Activated T-cell treated with anti-CD3 and anti-CD28 coated beads for 24 hours (primary cell): Measurements from ENCODE around the gene SORCS2.

Experiments used
- DNase-seq: peaks from one replicate; pipeline ENCODE4 v3.0.0-alpha.2; 2020; ENCODE audit warnings: low read depth

Gene SORCS2

DNA sequence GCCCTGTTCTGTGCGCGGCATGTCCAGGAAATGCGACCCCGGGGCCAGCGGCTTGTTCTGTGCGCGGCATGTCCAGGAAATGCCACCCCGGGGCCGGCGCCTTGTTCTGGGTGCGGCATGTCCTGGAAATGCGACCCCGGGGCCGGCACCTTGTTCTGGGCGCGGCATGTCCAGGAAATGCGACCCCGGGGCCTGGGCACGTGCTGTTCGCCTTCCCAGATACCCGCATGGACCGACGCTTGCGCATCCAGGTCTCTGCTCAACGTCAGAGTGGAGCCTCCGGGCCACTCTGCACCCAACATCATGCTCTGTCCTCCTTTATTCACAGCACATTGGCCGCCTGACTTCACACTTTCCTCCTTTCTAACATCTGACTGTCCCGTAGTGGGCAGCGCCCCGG, 318.2 kb downstream of the SORCS2 start:
- DNase-seq: no peak

DNA sequence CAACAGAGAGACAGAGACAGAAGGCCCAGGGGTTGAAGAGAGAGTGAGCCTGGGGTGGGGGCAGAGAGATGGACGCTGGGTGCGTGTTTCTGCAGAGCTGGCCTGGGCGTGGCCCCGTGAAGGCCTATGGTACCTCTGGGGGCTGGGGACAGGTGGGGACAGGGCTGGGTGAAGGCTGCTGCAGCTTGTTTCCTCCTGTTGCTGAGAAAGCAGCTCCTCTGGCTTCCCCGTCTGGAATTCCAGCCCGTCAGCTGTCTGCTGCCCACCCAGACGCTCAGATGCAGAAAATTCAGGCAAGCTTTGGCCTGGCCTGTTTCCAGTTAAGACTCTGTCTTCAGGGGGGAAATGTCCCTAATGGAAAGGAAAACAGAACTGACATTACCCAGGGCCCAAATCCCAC, 319.2 kb downstream of the SORCS2 start:
- DNase-seq: no peak

DNA sequence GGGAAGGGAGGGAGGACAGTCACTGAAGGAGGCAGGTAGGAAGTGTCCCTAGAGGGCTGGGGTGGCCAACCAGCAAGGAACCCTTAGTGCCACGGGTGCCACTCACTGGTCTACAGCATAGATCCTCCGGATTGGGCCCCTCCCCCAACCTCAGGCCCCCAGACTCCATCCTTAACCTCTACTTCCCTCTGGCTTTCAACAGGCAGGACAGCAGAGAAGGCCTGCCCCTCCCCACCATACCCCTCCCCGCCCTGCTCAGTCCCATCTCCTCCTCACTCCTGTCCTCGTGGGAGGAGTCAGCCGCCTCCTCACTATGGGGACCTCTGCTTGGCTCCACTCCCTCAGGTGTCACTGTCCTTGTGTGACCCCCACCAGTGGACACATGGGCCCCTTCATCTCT, 320.1 kb downstream of the SORCS2 start:
- DNase-seq: no peak

DNA sequence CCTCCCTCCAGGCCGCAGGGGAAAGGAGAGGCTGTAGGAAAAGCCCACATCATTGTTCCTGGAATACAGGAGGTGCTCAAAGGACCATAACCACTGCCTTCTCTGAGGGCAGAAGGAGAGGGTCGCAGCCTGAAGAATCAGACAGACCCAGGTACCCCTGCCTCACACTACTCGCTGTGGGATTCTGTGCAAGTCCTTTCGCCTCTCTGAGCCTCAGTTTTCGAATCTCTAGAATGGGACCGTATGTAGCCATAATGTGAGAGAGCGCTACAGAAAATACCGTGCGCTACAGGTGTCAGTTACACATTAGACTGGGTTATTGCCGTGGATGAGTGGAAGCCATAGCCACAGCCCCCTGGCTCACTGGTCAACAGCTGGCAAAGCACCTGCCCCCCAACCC, 320.6 kb downstream of the SORCS2 start:
- DNase-seq: no peak

DNA sequence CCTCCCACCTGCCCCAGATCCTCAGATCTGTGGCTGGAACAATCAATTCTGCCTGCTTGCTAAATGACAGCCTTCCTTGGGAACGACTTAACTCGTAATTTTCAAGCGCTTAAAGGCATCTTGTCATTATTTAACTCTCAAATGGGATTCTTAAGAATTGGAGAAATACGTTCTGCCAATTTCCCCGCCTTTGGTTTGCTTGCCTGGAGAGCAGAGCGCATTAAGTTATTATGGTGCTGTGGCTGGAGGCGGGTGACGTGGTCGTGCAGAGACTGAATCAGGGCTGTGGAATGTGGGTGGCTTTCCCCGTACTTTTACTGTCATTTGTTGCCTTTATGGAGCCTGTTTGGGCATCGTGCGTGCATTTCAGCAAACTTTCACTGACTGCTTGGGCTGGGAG, 321.3 kb downstream of the SORCS2 start:
- no peak for DNase-seq

DNA sequence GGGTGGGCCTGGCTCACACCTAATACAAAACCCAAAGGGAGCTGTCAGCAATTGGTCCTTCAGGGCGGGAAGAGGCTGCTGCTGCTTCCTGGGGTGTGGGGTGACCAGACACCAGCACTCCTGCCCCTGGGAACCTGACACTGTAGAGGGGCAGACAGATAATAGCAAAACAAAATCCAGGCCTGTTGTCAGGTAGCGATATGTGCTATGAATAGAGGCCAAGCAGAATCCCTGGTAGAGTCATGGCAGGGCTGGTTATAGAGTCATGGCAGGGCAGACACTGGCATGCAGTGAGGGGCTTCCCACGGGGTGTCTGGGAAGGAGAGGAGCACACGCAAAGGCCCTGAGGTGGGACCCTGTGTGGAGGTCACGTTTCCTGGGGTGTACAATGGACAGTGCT, 321.9 kb downstream of the SORCS2 start:
- DNase-seq: no peak

DNA sequence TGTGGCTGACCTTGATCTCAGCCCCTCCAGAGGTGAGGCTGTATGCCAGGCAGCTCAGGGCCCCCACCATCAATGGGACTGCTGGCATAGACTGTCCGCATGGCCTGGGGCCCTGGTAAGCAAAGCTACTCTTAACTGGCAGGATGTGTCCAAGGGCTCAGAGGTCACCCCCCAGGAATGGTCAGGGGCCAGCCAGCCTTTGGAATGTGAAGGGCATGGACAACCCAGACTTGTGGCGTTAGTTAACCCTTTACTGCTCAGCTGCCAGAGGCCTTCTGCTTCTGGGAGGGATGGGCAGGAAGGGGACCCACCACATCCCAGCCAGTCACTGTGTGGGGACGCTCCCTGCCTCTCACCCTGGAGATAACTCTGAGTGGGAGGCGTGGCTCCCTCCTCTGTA, 322.5 kb downstream of the SORCS2 start:
- no peak for DNase-seq

DNA sequence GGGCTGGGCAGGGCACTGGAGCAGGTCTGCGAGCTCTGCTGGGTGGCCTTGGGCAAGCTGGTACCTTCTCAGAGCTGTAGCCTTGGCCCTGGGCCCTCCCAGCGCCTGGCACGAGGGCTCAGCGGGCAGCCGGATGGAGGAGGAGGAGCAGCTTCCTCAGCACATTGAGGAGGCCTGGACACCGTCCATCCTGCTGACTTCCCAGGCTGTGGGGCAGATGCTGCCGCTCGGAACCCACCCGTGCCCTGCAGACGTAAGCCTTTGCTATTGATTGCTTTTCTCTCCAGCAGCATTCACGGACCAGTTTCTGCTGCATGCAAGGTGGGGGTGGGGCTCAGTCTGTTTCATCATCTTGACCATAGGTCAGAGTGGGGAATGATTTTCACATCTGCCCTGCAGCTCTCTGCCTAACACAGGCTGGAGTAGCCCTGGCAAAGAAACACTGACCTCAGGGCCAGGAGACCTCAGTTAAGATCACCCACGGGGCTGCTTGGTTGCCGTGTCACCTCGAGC, 323.1 kb downstream of the SORCS2 start:
- no peak for DNase-seq

DNA sequence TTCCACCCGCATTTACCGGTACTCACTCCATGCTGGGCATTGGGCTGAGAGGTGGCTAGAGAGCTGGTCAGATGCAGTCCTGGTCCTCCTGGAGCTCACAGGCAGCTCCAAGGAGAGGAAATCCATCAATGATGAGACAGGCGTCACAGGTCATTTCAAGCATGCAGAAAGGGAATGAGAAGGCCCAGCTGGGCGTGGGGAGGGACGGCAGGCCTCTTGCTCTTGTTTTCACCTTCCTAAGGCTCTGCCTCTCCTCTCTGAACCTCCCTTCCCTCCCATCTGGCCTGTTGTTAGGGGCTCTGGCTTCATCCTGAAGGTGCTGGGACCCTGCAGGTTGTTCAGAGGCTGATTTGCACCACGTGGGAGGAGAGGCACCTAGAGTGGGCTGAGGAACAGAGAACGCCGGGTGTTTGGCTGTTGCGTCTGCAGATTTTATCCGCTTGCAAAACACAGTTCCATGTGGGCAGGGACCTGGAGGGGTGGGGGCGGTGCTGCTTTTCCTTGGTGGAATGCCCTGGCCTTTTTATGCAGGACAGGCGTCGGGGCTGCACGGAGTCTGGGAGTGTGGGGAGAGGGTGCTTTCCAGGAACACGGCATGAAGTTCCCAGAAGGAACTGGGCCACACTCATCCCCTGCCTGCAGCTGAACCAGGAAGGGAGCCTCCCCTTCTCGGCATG, 323.9 kb downstream of the SORCS2 start:
- DNase-seq: no peak

DNA sequence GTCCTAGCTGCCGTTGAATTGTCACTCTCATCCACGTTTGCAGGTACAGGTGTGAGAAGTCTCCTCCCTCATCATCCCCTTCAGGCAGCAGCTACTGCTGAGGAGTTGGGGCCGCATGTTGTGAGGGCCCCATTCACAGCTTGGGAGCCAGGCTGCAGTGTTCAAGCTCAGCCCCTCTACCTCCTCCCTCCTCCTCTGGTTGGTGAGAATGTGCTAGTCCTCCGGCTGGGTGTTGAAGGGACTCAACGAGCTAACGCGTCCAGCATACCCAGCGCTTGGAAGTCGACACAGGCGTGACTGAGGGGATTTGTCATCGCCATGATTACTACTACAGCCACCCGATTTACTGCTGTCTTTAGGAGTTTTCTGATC, 324.4 kb downstream of the SORCS2 start:
- DNase-seq: no peak

DNA sequence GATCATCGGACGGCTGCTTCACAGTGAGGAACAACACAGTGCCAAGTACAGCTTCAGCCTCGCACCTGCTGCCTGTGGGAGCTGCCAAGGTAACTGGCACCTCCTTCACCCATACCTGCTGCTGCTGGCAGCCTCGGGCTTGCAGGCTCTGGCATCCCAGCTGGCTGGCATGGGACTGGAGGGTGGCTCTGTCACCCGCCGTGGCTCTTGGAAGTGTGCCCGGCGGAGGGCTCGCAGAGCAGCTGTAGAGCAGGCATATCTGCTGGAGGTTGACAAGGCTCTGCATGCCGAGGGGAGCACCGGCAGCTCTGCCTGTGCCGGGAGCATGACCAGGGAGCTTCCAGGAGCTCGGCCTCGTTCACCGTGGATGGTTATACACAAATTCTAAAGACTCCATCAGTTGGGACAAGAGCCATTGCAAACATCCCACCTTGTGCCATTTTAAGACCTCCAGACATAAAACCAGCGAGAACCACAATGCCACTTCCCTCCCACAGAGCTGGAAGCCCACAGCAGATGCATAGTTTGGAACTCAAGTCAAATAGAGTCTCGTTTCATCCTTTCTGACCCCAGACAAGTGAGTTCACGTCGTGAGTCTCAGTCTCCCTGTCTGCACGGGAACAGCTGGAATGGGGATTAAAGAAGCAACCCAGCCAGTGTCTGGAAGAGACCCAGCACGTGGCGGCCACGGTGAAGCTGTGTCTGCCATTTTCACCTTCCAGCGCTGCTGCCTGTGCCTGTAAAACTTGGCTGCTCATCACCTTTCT, 326.7 kb downstream of the SORCS2 start:
- no peak for DNase-seq

DNA sequence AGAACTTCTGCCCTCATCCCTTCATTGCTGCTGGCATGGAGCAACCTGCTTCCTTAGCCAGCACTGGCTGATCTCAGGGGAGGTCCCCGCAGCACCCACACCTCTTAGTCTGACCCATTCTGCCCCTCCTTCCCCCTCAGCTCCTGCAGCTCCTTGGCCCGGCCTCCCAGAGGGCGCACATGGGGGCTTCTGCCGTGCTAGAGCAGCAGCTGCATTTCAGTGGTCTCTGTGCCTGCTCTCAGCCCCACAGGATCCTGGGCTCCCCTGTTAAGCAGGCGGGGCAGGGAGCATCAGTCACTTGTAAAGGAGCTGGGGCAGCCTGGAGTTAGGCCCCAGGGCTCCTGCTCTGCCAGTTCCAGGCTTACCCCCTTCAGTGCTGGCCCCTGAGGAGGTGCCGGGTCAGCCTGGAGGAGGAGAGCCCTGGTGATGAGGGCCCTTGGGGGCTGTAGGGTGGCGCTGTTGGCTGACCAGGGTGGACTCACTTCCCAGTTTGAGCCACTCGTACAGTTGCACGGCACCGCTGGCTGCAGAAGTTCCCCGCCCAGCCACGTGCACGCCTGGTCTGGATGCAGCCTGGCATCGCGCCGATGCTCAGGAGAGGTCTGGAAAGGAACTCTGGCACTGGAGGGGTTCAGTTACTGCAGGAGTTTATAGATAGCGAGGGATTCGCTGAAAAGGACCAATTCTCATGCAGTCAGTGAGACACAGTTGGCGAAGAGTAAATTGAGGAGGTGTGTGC, 327.5 kb downstream of the SORCS2 start:
- no peak for DNase-seq

DNA sequence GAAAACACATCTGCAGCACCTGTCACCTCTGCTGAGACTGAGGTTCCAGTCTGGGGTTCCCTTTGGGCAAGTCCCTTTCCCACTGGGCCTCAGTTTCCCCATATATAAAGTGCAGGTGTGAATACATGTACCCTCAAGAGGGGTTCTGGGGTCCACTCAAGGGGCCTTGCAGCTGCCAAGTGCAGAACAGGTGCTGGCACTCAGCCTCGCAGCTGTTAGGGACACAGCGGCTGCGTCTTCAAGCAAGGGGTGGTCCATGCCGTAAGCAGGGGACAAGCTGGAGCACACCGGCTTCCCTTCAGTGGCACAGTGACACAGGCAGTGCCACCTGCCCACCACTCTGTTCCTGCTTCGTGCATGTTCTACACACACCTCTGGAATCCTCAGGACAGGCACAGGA, 329.3 kb downstream of the SORCS2 start:
- DNase-seq: no peak

DNA sequence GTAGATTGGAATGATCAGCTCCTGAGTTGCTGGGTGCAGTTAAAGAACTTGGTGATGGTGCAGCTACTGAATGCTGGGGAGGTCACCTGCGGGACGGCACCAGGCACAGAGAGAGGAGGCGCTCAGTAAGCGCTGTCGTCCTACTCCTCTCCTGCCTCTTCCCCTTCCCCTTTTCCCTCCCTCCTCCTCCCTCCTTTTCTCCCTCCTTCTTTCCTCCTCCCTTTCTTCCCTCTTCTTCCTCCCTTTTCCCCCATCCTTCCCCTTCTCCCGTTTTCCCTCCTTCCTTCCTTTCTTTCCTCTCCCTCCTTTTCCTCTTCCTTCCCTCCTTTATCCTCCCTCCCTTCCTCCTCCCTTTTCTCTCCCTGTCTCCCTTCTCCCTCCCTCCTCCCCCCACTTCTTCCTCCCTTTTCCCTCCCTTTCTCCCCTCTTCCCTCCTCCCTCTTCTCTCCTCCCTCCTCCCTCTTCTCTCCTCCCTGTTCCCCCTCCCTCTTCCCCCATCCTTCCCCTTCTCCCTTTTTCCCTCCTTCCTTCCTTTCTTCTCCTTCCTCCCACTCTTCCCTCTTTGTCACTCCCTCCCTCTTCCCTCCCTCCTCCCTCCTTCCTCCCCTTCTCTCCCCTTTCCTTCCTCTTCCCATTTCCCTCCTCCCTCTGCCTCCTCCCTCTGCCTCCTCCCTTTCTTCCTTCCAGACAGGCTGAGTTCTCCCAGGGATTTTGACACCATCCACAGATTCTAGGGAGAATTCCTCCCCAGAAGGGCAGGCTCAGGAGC, 330.3 kb downstream of the SORCS2 start:
- DNase-seq: no peak

DNA sequence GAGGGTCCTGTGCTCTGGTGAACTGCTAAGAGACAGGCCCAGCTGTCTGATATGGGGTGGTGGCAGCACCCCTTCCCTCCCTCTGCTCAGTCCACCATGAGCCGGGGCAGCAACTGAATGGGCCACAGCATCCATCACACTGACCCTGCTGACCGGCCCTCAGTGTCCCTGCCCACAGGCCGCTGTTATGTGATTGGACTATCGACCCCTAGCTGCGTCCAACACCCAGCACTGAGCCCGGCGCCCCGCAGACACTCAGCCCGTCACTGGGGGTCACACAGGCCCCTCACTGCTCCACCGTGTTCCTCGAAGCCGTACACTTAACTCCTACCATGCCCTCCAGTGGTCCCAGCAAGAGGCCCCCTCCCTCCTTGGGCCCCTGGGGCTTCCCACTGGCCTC, 331.2 kb downstream of the SORCS2 start:
- no peak for DNase-seq

DNA sequence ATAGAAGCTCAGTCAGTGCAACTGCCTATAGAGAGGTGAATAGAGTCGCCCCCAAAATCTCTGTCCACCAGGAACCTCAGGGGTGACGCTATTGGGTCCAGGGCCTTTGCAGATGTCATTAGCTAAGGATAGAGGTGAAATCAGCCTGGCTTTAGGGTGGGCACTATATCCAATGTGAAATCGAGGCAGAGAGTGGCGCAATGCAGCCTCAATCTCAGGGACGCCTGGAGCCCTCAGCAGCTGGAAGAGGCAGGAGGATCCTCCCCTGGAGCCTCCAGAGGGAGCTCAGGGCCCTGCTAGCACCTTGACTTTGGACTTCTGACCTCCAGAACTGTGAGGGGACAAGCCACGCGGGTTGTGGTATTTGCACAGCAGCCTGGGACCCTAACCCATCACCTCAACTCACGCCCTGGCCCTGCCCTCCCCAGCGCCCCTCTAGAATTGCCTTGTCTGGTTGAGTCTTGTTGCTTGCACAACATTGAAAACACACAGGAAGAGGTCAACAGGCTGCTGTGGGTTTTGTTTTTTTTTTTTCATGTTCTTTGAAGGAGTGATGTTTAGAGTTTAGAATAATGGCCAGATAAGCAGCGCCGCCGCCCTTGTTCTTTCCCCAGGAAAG, 331.8 kb downstream of the SORCS2 start:
- no peak for DNase-seq

DNA sequence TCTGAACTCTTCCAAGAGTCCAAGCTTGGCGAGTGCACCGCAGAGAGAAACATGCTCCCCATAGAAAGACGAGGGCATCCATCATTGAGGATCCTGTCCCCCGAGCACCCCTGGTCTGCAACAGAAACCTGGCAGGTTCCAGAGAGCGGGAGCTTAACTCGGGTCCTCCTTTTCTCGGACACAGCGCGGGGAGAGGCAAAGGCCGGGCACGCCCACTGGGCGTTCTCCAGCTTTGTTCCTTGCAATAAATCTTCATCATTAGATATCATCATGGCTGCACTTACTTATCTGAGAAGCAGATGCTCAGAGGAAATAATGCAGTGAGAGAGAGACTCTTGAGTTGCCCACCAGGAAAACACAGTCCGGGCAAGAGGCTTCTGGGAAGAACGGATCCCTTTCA, 332.5 kb downstream of the SORCS2 start:
- DNase-seq: no peak

DNA sequence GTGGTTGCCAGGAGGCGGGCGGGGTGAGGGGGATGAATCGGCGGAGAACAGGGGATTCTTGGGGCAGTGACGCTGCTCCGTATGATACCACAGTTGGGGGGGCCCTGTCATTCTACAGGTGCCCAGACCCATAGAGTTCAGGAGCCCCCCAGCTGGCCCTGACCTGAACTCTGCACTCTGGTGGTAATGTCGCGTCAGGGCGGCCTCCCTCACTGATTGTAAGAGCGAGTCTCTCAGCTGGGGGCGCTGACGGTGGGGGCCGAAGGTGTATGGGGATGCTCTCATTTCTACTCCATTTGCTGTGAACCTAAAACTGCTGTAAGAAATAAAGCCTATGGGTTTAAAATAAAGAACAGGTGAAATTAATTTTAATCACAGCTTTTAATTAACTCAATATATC, 334.2 kb downstream of the SORCS2 start:
- no peak for DNase-seq

DNA sequence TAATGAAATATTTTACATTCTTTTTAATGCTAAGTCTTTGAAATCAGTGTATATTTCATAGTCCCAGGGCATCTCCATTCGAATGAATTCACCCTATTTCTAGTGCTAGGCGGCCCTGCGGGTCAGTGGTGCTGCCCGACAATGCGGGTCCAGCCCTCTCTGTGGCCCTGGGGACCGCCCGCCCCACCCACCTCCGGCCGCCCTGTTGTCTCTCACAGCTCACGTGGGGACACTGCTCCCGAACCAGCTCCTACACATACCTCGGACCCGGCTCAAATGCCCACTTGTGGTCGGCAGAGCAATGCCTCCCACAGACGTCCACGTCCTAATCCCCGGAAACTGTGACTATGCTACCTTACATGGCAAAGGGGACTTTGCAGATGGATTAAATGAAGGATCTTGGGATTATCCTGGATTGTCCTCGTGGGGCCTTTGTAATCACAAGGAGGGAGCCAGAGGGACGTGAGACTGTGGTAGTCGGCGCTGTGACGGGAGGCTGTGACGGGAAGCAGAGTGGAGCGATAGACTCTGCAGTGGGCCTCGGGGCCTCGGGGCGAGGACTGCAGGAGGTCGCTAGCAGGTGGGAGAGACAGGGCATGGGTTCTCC, 334.7 kb downstream of the SORCS2 start:
- no peak for DNase-seq

DNA sequence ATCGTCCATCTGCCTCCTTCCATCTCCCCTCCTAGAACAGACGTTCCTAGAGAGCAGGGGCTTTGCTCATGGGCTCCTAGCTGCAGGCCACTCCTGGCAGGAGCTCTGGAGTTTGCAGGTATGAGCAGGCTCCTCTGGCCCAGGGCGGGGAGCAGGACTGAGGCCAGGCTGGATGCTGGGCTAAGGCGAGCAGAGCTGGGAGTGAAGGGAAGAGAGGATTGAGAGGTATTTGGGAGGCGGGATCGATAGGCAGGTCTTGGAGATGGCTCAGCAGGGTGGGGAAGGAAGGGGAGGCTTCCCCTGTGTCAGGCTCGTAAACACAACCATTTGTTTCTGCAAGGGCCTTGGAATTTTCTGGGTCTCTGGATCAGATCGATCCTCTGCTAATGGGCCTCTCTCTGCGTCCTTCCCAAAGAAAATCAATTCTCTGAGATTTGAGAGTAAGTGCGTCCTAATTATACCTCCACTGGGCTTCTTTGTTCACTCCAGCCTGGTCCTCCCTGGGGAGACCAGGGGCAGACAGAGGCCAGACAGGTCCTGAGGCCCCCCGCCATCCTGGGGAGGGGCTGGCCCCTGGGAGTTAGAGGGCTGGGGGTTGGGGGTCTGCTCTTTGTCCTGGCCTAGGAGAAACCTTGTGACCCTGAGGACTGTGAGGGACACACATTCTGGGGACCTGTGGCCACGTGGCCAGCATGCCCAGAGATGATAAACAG, 337.2 kb downstream of the SORCS2 start:
- no peak for DNase-seq

DNA sequence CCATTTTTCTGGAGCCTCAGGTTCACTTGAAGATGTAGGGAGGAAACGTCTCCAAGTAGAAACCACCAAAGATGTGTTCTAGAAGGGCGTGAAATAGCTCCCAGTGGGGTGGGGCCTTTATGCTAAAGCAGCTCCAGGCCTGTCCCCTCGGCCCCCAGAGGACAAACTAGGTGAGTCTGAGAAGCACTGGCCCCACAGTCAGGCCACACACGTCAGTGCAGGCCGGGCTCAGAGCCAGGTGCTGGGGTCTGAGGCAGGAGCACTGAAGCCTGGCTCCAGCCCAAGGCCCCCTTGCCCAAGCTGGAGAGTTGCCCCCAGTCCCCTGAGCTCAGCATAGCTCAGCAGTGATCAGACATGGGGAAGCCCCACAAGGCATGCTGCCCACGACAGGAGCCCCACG, 337.7 kb downstream of the SORCS2 start:
- DNase-seq: no peak
